22Rv1 (cell line): ENCODE measurements around the gene TTC7B.

ENCODE experiments used
- ZFX ChIP-seq: fragments of 450-650 bp; IDR thresholded peaks from 2 replicates; pipeline ENCODE4 v1.6.1; 2017; ENCODE audit warnings: antibody characterized with exemption, borderline replicate concordance
- TF ChIP-seq, protein P1 (sequence below): fragments of 450-650 bp; IDR thresholded peaks from 2 replicates; pipeline ENCODE4 v1.5.1; 2017; ENCODE audit warnings: mild to moderate bottlenecking

DNA sequence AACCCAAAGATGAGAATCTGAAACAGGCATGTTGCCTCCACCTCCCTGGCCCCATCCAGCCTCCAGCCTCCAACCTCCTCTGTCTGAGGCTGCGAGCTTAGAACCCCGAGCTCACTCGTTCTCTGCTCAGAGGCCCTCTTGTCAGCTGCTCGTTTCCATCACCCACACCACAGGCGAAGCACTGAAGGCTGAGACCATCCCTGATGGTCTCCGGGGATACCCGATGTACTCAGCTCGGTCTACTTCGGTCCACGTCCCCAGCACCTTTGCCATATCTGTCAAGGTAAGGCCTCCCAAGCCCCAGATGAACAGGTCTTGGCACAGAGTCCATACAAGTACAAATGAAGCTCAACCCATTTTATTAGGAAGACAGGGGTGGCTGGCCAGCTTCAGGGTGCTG lies 72.4 kb downstream of the TTC7B start:
- TF ChIP-seq, protein P1, sequence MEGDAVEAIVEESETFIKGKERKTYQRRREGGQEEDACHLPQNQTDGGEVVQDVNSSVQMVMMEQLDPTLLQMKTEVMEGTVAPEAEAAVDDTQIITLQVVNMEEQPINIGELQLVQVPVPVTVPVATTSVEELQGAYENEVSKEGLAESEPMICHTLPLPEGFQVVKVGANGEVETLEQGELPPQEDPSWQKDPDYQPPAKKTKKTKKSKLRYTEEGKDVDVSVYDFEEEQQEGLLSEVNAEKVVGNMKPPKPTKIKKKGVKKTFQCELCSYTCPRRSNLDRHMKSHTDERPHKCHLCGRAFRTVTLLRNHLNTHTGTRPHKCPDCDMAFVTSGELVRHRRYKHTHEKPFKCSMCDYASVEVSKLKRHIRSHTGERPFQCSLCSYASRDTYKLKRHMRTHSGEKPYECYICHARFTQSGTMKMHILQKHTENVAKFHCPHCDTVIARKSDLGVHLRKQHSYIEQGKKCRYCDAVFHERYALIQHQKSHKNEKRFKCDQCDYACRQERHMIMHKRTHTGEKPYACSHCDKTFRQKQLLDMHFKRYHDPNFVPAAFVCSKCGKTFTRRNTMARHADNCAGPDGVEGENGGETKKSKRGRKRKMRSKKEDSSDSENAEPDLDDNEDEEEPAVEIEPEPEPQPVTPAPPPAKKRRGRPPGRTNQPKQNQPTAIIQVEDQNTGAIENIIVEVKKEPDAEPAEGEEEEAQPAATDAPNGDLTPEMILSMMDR: no peak
- no peak for TF ChIP-seq ZFX
